GM13976 (cell line): Measurements from ENCODE around the gene GADD45GIP1.

ENCODE experiments used
- DNase-seq: peaks from one replicate; pipeline ENCODE4 v3.0.0; 2012; ENCODE audit warnings: low spot score
- CTCF ChIP-seq: IDR thresholded peaks from 2 replicates; pipeline ENCODE4 v1.5.1; 2012; ENCODE audit warnings: borderline replicate concordance, mild to moderate bottlenecking; ENCODE audit not compliant: insufficient read depth; ENCODE audit errors: extremely low read depth, missing control alignments, control extremely low read depth
- in situ Hi-C: fragments of 300-500 bp; cut with MboI; formaldehyde crosslinking; loops from one replicate; pipeline ENCODE4 v1.12.0; 2022; ENCODE audit warnings: low sequenced_read_pairs, mixed read lengths, inconsistent platforms; ENCODE audit not compliant: unreplicated experiment

Gene GADD45GIP1

DNA sequence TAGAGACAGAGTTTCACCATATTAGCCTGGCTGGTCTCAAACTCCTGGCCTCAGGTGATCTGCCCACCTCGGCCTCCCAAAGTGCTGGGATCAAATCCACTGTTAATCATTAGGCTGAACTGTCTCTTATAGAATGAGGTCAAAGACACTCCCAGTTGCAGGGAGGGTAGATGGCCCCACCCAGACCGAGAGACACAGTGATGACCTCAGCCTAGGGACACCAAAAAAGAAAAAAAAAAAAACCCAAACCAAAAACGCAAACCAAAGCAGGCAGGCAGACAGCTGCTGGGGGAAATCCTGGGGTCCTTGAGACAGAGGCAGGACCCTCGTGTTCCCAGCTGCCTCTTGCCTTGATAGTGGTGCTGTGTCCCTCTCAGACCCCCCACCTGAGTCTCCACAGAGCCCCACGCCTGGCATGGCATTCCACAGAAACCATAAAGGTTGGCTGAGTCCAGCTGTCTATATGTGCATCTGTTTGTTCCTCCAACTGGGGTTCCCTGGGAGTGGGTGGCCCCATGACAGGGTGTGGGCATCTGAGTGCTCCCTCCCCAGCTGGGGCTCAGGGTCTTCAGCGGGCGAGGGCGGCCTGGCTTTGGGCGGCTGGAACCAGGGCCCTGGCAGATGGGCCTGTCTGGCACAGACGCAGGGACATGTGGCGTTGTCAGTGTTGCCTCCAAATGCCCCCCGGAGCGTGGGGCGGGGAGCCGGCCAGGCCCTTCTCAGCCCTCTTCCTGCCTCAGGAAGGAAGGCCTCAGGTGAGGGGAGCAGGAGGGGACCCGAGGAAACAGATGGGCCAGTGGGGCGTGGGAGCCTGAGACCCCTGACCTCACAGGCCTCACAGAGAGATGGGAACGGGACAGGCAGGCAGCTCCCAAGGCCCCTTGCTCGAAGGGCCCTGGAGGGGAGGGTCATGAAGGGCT is 17.5 kb upstream of the GADD45GIP1 start:
- peak; percentile 73 for DNase-seq
- in situ Hi-C loops, result loop anchor here (5.0 kb wide), 1 partner anchor 118 kb away; no protein-coding TSS in a partner anchor
- no peak for TF ChIP-seq CTCF

DNA sequence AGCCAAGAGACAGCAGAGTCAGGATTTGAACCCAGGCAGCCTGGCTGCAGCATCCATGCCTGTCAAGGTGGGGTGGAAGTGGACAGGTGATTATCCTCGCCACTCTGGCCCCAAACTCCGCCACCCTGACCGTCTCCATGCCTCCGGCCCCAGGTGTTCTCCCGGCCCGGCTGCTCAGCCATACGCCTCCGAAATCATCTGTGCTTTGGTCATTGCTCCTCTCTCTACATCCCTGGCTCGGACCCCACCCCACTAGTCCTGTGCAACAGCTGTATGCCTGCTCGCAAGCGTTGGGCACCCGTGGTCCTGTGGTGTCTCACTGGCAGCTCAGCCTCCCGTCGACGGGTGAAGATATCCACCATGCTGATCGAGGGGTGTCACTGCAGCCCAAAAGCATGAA is 16.2 kb upstream of the GADD45GIP1 start:
- in situ Hi-C loops, result no loop called here
- TF ChIP-seq CTCF, result no peak
- DNase-seq, result no peak

GRCh38 chr19:12970070-12970820 is 13.2 kb upstream of the GADD45GIP1 start:
- DNase-seq, result no peak
- in situ Hi-C loops, result no loop called here
- TF ChIP-seq CTCF, result no peak

DNA sequence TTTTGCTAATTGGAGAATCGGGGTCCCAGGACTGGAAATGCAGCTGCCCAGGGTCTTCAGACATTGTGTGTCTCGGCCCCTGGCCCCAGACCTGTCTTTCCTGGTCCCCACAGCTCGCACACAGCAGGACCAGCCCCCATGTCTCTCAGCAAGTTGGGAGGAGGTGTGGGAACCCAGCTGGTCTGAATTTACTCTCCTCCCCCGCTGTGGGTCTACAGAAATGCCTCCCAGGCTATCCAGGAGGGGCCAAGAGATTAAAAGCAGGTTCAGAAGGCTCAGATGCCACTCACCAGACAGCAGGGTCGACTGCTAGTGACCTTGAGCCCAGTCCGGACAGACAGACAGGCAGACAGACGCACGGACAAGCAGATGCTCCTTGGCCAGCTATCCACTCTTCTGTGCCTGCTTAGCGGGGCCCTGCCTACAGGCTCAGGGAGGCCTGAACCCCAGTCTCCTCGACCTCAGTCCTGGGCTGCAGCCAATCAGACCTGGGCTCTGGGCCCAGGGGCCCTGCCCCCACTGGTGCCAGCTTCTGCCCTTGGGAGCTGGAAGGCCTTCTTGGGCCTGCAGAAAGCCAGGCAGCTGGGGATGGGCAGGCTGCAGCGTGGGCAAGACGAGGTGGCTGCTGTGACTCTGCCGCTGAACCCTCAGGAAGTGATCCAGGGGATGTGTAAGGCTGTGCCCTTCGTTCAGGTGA is 12.4 kb upstream of the GADD45GIP1 start, which contains the start of gene DAND5:
TSS of gene DAND5 (plus strand) at position 285 of the 697 bp plus-strand sequence. CDS start at position 370, 85 bp downstream.
- in situ Hi-C loops, result no loop called here
- no peak for DNase-seq

DNA sequence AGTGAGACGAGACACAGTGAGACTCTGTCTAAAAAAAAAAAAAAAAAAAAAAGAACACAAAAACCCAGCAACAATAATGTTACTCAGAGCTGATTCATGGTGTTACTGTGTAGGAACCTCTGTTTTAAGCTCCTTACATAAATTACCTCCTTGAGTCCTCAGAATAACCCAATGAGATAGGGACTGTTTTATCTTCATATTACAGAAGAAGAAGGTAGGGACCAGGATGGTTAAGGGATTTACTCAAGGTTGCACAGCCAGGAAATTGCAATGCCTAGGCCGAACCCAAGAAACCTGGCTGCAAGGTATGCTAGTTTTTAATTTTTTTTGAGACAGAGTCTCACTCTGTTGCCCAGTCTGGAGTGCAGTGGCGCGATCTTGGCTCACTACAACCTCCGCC is 10.9 kb upstream of the GADD45GIP1 start:
- DNase-seq, result no peak
- TF ChIP-seq CTCF, result no peak
- in situ Hi-C loops, result no loop called here

More for the DNA sequence above, 12.4 kb upstream of the GADD45GIP1 start, which contains the start of gene DAND5:
- TF ChIP-seq CTCF, result no peak

GRCh38 chr19:12965812-12966135 is 8.8 kb upstream of the GADD45GIP1 start:
- TF ChIP-seq CTCF, result no peak
- in situ Hi-C loops, result no loop called here
- DNase-seq, result no peak
